ENCODE measurements around the gene ZNF714.

ZNF714 gene

GRCh38 chr19:21084343-21084742 lies 2.3 kb downstream of the ZNF714 start:
- TF ChIP-seq CTCF (IDR thresholded peaks at IDR 0.05; ENCODE audit: low read depth, low read length) = no peak
- peak; percentile 29 for DNase-seq (ENCODE audit: low read depth, low spot score)
- no peak overlapping the region for H3K4me3 ChIP-seq (ENCODE audit: low read depth, low read length)
- in situ Hi-C loops (cut with HindIII; ENCODE audit: low sequenced_read_pairs) = no loop called here

- H3K4me3 ChIP-seq (ENCODE audit: low read depth, low read length) = no peak overlapping the region
- in situ Hi-C loops (cut with HindIII; ENCODE audit: low sequenced_read_pairs) = no loop called here
- no peak for TF ChIP-seq CTCF (IDR thresholded peaks at IDR 0.05; ENCODE audit: low read depth, low read length)
- DNase-seq (ENCODE audit: low read depth, low spot score) = no peak
Measured at GRCh38 chr19:21087871-21088270, 5.9 kb downstream of the ZNF714 start.

- TF ChIP-seq CTCF (IDR thresholded peaks at IDR 0.05; ENCODE audit: low read depth, low read length) = no peak
- H3K4me3 ChIP-seq (ENCODE audit: low read depth, low read length) = no peak overlapping the region
- peak; percentile 12 for DNase-seq (ENCODE audit: low read depth, low spot score)
- in situ Hi-C loops (cut with HindIII; ENCODE audit: low sequenced_read_pairs) = no loop called here
Measured at GRCh38 chr19:21092109-21092508, 10.1 kb downstream of the ZNF714 start.

GRCh38 chr19:21094347-21095025 lies 12.5 kb downstream of the ZNF714 start:
- DNase-seq (ENCODE audit: low read depth, low spot score) = no peak
- no peak overlapping the region for H3K4me3 ChIP-seq (ENCODE audit: low read depth, low read length)
- in situ Hi-C loops (cut with HindIII; ENCODE audit: low sequenced_read_pairs) = no loop called here
- no peak for TF ChIP-seq CTCF (IDR thresholded peaks at IDR 0.05; ENCODE audit: low read depth, low read length)

- no peak overlapping the region for H3K4me3 ChIP-seq (ENCODE audit: low read depth, low read length)
- in situ Hi-C loops (cut with HindIII; ENCODE audit: low sequenced_read_pairs) = no loop called here
- TF ChIP-seq CTCF (IDR thresholded peaks at IDR 0.05; ENCODE audit: low read depth, low read length) = no peak
- no peak for DNase-seq (ENCODE audit: low read depth, low spot score)
Measured at GRCh38 chr19:21098291-21098690, 16.3 kb downstream of the ZNF714 start.

GRCh38 chr19:21101521-21102242 lies 19.7 kb downstream of the ZNF714 start:
- no peak for DNase-seq (ENCODE audit: low read depth, low spot score)
- H3K4me3 ChIP-seq (ENCODE audit: low read depth, low read length) = no peak overlapping the region
- no peak for TF ChIP-seq CTCF (IDR thresholded peaks at IDR 0.05; ENCODE audit: low read depth, low read length)
- in situ Hi-C loops (cut with HindIII; ENCODE audit: low sequenced_read_pairs) = no loop called here

Measured in astrocyte of the spinal cord (primary cell).